WI38 (cell line): ENCODE measurements around the gene CACHD1.

Experiments
- H3K4me3 ChIP-seq: 2 replicates; pipeline ENCODE4 v1.5.1; 2011; ENCODE audit warnings: low read depth, mild to moderate bottlenecking, control low read depth, low read length
- TF ChIP-seq, protein P1 (sequence below): IDR thresholded peaks from 2 replicates; pipeline ENCODE4 v1.5.1; 2012; ENCODE audit warnings: low read depth, mild to moderate bottlenecking, control low read depth, low read length

Gene CACHD1

DNA sequence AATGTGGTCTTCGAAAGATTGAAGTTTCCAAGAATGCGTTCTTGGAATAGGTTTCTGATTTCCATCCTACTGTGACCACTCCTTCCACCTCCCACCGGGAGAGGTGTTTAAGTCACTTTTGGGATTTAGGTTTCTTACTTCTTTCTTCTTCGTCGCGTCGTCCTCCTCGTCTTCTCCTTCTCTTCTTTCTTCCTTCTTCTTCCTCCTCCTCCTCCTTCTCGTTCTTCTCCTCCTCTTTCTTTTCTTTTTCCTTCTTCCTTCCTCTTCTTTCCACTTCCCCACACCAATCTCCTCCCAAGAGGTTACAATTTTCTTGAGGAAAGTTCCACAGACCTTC, 2.1 kb downstream of the CACHD1 start:
- TF ChIP-seq, protein P1, sequence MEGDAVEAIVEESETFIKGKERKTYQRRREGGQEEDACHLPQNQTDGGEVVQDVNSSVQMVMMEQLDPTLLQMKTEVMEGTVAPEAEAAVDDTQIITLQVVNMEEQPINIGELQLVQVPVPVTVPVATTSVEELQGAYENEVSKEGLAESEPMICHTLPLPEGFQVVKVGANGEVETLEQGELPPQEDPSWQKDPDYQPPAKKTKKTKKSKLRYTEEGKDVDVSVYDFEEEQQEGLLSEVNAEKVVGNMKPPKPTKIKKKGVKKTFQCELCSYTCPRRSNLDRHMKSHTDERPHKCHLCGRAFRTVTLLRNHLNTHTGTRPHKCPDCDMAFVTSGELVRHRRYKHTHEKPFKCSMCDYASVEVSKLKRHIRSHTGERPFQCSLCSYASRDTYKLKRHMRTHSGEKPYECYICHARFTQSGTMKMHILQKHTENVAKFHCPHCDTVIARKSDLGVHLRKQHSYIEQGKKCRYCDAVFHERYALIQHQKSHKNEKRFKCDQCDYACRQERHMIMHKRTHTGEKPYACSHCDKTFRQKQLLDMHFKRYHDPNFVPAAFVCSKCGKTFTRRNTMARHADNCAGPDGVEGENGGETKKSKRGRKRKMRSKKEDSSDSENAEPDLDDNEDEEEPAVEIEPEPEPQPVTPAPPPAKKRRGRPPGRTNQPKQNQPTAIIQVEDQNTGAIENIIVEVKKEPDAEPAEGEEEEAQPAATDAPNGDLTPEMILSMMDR = no peak
- no peak overlapping the region for H3K4me3 ChIP-seq

GRCh38 chr1:64472805-64473204, 2.9 kb downstream of the CACHD1 start:
- H3K4me3 ChIP-seq = no peak overlapping the region
- TF ChIP-seq, protein P1 = no peak

GRCh38 chr1:64473367-64473766, 3.4 kb downstream of the CACHD1 start:
- TF ChIP-seq, protein P1 = no peak

GRCh38 chr1:64474133-64474532, 4.2 kb downstream of the CACHD1 start:
- TF ChIP-seq, protein P1 = no peak
- H3K4me3 ChIP-seq = no peak overlapping the region

More at GRCh38 chr1:64473367-64473766, 3.4 kb downstream of the CACHD1 start:
- H3K4me3 ChIP-seq = no peak overlapping the region

GRCh38 chr1:64474665-64475439, 4.9 kb downstream of the CACHD1 start:
- no peak overlapping the region for H3K4me3 ChIP-seq
- TF ChIP-seq, protein P1 = no peak

GRCh38 chr1:64476251-64476952, 6.5 kb downstream of the CACHD1 start:
- no peak overlapping the region for H3K4me3 ChIP-seq

More at GRCh38 chr1:64476251-64476952, 6.5 kb downstream of the CACHD1 start:
- TF ChIP-seq, protein P1 = no peak
